Fibroblast of villous mesenchyme (primary cell): ENCODE results near the gene TNP2. TPM values are rescaled to one million over a fixed set of nuclear protein-coding genes. Genes with fewer than 3 reads are reported as not detected.

Experiments used
- DNase-seq: peaks from one replicate; pipeline ENCODE4 v3.0.0-alpha.2; 2010; ENCODE audit warnings: low read depth
- H3K4me3 ChIP-seq: 2 replicates; pipeline ENCODE4 v1.5.1; 2011; ENCODE audit warnings: low read depth, mild to moderate bottlenecking, low read length
- CTCF ChIP-seq: IDR thresholded peaks from 2 replicates; pipeline ENCODE4 v1.5.1; 2012; ENCODE audit warnings: low read depth, mild to moderate bottlenecking, low read length; ENCODE audit not compliant: insufficient read depth
- total RNA-seq: library from RNA; depleted of rRNA; stranded (reverse); fragments of >200 nt; gene quantifications from 2 replicates; pipeline ENCODE4 v1.2.3, GENCODE V29; 2012

TNP2 gene
- total RNA-seq, 1 donor: not detected

GRCh38 chr16:11236461-11237254 is 32.5 kb downstream of the TNP2 start:
- DNase-seq: peak; percentile 31
- H3K4me3 ChIP-seq: no peak overlapping the region
- no peak for TF ChIP-seq CTCF

- no peak for TF ChIP-seq CTCF
- H3K4me3 ChIP-seq: no peak overlapping the region
- no peak for DNase-seq
Measured at GRCh38 chr16:11235703-11235991, 33.5 kb downstream of the TNP2 start.

GRCh38 chr16:11234884-11235702 is 34.0 kb downstream of the TNP2 start:
- peak; percentile 64 for DNase-seq
- no peak for TF ChIP-seq CTCF
- no peak overlapping the region for H3K4me3 ChIP-seq

GRCh38 chr16:11233727-11234376 is 35.3 kb downstream of the TNP2 start:
- TF ChIP-seq CTCF: no peak
- no peak for DNase-seq
- H3K4me3 ChIP-seq: no peak overlapping the region

- no peak for TF ChIP-seq CTCF
- no peak overlapping the region for H3K4me3 ChIP-seq
- DNase-seq: no peak
Measured at GRCh38 chr16:11232852-11233726, 36.0 kb downstream of the TNP2 start.

GRCh38 chr16:11232302-11232851 is 36.7 kb downstream of the TNP2 start:
- DNase-seq: no peak
- TF ChIP-seq CTCF: no peak
- no peak overlapping the region for H3K4me3 ChIP-seq
